ENCODE results near the gene EVC. TPM values are rescaled to one million over a fixed set of nuclear protein-coding genes. Genes with fewer than 3 reads are reported as not detected.

Gene EVC
- total RNA-seq, 2 donors from 2014 or later, result 18.4 to 30.0 TPM

GRCh38 chr4:5798462-5798861, 87.5 kb downstream of the EVC start:
- TF ChIP-seq CTCF (IDR thresholded peaks at IDR 0.05), result no peak
- TF ChIP-seq POLR2A (IDR thresholded peaks at IDR 0.05), result no peak
- no peak overlapping the region for H3K4me3 ChIP-seq
- H3K4me1 ChIP-seq, result no peaks in the 10 kb centered on the region
- intact Hi-C loops (cut with DNase I), result no loop called here
- no peaks in the 10 kb centered on the region for H3K9me3 ChIP-seq
- no peak for DNase-seq
- H3K27me3 ChIP-seq, result no peaks in the 10 kb centered on the region
- no peaks in the 10 kb centered on the region for H3K36me3 ChIP-seq (replicated peaks in 1 of 2; ENCODE audit: insufficient read depth in 1 of 2, low read depth in 2 of 2)
- no peak overlapping the region for H3K27ac ChIP-seq
- no peak for ATAC-seq
- WGBS, 2 donors, result 85 to 92% methylated on average over 4 to 11 of the region's 11 CpGs

GRCh38 chr4:5798946-5799345, 87.9 kb downstream of the EVC start:
- Histone ChIP-seq H3K27ac (no peak overlapping the region), H3K27me3 (no peaks in the 10 kb centered on the region), H3K9me3 (no peaks in the 10 kb centered on the region), H3K4me3 (no peak overlapping the region), H3K4me1 (no peaks in the 10 kb centered on the region), H3K36me3 (replicated peaks in 1 of 2; ENCODE audit: insufficient read depth in 1 of 2, low read depth in 2 of 2) (no peaks in the 10 kb centered on the region)
- intact Hi-C loops (cut with DNase I), result no loop called here
- WGBS, 2 donors, result 95 to 96% methylated on average over 11 of the region's 11 CpGs
- ATAC-seq (no peak), DNase-seq (no peak)
- no peak for TF ChIP-seq CTCF (IDR thresholded peaks at IDR 0.05)
- no peak for TF ChIP-seq POLR2A (IDR thresholded peaks at IDR 0.05)

GRCh38 chr4:5799406-5799805, 88.4 kb downstream of the EVC start:
- ATAC-seq (no peak), DNase-seq (no peak)
- TF ChIP-seq CTCF (IDR thresholded peaks at IDR 0.05) (no peak), POLR2A (IDR thresholded peaks at IDR 0.05) (no peak)
- Histone ChIP-seq H3K4me1 (no peaks in the 10 kb centered on the region), H3K9me3 (no peaks in the 10 kb centered on the region), H3K27ac (no peak overlapping the region), H3K4me3 (no peak overlapping the region), H3K27me3 (no peaks in the 10 kb centered on the region), H3K36me3 (replicated peaks in 1 of 2; ENCODE audit: insufficient read depth in 1 of 2, low read depth in 2 of 2) (no peaks in the 10 kb centered on the region)
- intact Hi-C loops (cut with DNase I), result no loop called here
- WGBS, 2 donors, result 89 to 93% methylated on average over 9 to 11 of the region's 11 CpGs

GRCh38 chr4:5800496-5800895, 89.5 kb downstream of the EVC start:
- no peaks in the 10 kb centered on the region for H3K4me1 ChIP-seq
- H3K4me3 ChIP-seq, result no peak overlapping the region
- no peak overlapping the region for H3K27ac ChIP-seq
- 91 to 93% methylated on average over 9 to 10 of the region's 10 CpGs for WGBS, 2 donors
- TF ChIP-seq CTCF (IDR thresholded peaks at IDR 0.05) (no peak), POLR2A (IDR thresholded peaks at IDR 0.05) (no peak)
- intact Hi-C loops (cut with DNase I), result no loop called here
- H3K36me3 ChIP-seq (replicated peaks in 1 of 2; ENCODE audit: insufficient read depth in 1 of 2, low read depth in 2 of 2), result no peaks in the 10 kb centered on the region
- DNase-seq (no peak), ATAC-seq (no peak)
- H3K9me3 ChIP-seq, result no peaks in the 10 kb centered on the region
- H3K27me3 ChIP-seq, result no peaks in the 10 kb centered on the region

- no peak overlapping the region for H3K27ac ChIP-seq
- TF ChIP-seq CTCF (IDR thresholded peaks at IDR 0.05) (no peak), POLR2A (IDR thresholded peaks at IDR 0.05) (no peak)
- ATAC-seq (no peak), DNase-seq (no peak)
- H3K9me3 ChIP-seq, result no peaks in the 10 kb centered on the region
- H3K27me3 ChIP-seq, result no peaks in the 10 kb centered on the region
- no peak overlapping the region for H3K4me3 ChIP-seq
- WGBS, 2 donors, result 87 to 91% methylated on average over 12 to 13 of the region's 13 CpGs
- no peaks in the 10 kb centered on the region for H3K36me3 ChIP-seq (replicated peaks in 1 of 2; ENCODE audit: insufficient read depth in 1 of 2, low read depth in 2 of 2)
- intact Hi-C loops (cut with DNase I), result no loop called here
- no peaks in the 10 kb centered on the region for H3K4me1 ChIP-seq
These were observed 90.7 kb downstream of the EVC start for GRCh38 chr4:5801696-5802095.
